GM12878 (cell line): ENCODE results near the gene RPL27A. TPM values are rescaled to one million over a fixed set of nuclear protein-coding genes. Genes with fewer than 3 reads are reported as not detected.

ENCODE experiments used
- BCL3 ChIP-seq: IDR thresholded peaks from 2 replicates; pipeline ENCODE4 v1.6.1; 2011; ENCODE audit warnings: borderline replicate concordance, low read depth, mild to moderate bottlenecking, moderate library complexity, low read length; ENCODE audit not compliant: insufficient read depth, poor library complexity, severe bottlenecking
- CHD4 ChIP-seq: fragments of 200-600 bp; sonication (generic); IDR thresholded peaks from 2 replicates; pipeline ENCODE4 v1.6.1; 2016; ENCODE audit warnings: mild to moderate bottlenecking
- GABPA ChIP-seq: IDR thresholded peaks from 2 replicates; pipeline ENCODE4 v1.6.1; 2014; ENCODE audit warnings: antibody characterized with exemption, low read depth, mild to moderate bottlenecking, inconsistent platforms
- IRF3 ChIP-seq: fragments of 450-650 bp; IDR thresholded peaks from 2 replicates; pipeline ENCODE4 v1.6.1; 2014; ENCODE audit warnings: mild to moderate bottlenecking
- KAT2A ChIP-seq: conservative IDR thresholded peaks from 2 replicates; pipeline ENCODE4 v1.6.1; 2011; ENCODE audit warnings: low read depth, low read length; ENCODE audit not compliant: control insufficient read depth
- MEF2A ChIP-seq: IDR thresholded peaks from 2 replicates; pipeline ENCODE4 v1.6.1; 2011; ENCODE audit warnings: low read depth, mild to moderate bottlenecking, low read length, moderate library complexity; ENCODE audit not compliant: insufficient read depth
- MEF2B ChIP-seq: fragments of 450-650 bp; IDR thresholded peaks from 2 replicates; pipeline ENCODE4 v1.6.1; 2018; ENCODE audit warnings: mild to moderate bottlenecking, moderate library complexity; ENCODE audit not compliant: partially characterized antibody, poor library complexity, severe bottlenecking
- MXI1 ChIP-seq: fragments of 150-350 bp; IDR thresholded peaks from 2 replicates; pipeline ENCODE4 v1.6.1; 2011; ENCODE audit warnings: low read depth, mild to moderate bottlenecking, inconsistent platforms, low read length, improper control_type of control experiment
- NRF1 ChIP-seq: conservative IDR thresholded peaks from 2 replicates; pipeline ENCODE4 v1.6.1; 2011; ENCODE audit warnings: mild to moderate bottlenecking, low read depth, low read length, improper control_type of control experiment
- PBX3 ChIP-seq: IDR thresholded peaks from 2 replicates; pipeline ENCODE4 v1.6.1; 2011; ENCODE audit warnings: mild to moderate bottlenecking, low read depth, low read length, moderate library complexity; ENCODE audit not compliant: insufficient replicate concordance
- REST ChIP-seq: IDR thresholded peaks from 2 replicates; pipeline ENCODE4 v1.6.1; 2012; ENCODE audit warnings: mild to moderate bottlenecking, low read depth, low read length
- RFX5 ChIP-seq: IDR thresholded peaks from 2 replicates; pipeline ENCODE4 v1.6.1; 2011; ENCODE audit warnings: low read depth, low read length, improper control_type of control experiment
- SIX5 ChIP-seq: IDR thresholded peaks from 2 replicates; pipeline ENCODE4 v1.6.1; 2011; ENCODE audit warnings: mild to moderate bottlenecking, low read depth, low read length, moderate library complexity; ENCODE audit not compliant: severe bottlenecking
- SREBF2 ChIP-seq: IDR thresholded peaks from 2 replicates; pipeline ENCODE4 v1.6.1; 2012; ENCODE audit warnings: mild to moderate bottlenecking, low read length
- TCF12 ChIP-seq: IDR thresholded peaks from 2 replicates; pipeline ENCODE4 v1.6.1; 2011; ENCODE audit warnings: low read depth, mild to moderate bottlenecking, low read length
- YBX1 ChIP-seq: fragments of 450-650 bp; IDR thresholded peaks from 2 replicates; pipeline ENCODE4 v1.6.1; 2016; ENCODE audit warnings: antibody characterized with exemption
- polyA plus RNA-seq, 11 experiments: library from polyadenylated mRNA; depleted of rRNA in 4 of 11; unstranded in 6 of 11; stranded (reverse) in 5 of 11; fragments of >200 nt; fragmentation: Nextera tagmentation in 4 of 11; fragmentation: Illumina TruSeq in 1 of 11; extraction: Ambion mirVana in 4 of 11; extraction: Trizol in 1 of 11; gene quantifications; 1 replicate in 1 of 11; 2 replicates in 10 of 11; pipeline versions ENCODE4 v1.2.1 to v1.2.3, GENCODE V29; 2011 to 2016; ENCODE audit warnings: inconsistent platforms in 2 of 11, missing spikeins in 2 of 11, low read depth in 1 of 11
- total RNA-seq, 4 experiments: library from RNA; depleted of rRNA in 3 of 4; stranded (reverse); fragments of >200 nt in 3 of 4; fragmentation: Illumina TruSeq in 1 of 4; extraction: Trizol in 1 of 4; gene quantifications; 2 replicates each; pipeline versions ENCODE4 v1.2.1 to v1.2.3, GENCODE V29; 2013 to 2021
- TF ChIP-seq, protein P1 (sequence below): fragments of 450-650 bp; formaldehyde crosslinking; IDR thresholded peaks from 2 replicates; pipeline ENCODE4 v1.4.0; 2020; ENCODE audit warnings: mild to moderate bottlenecking, moderate library complexity

RPL27A gene
- total and polyA plus RNA-seq, 10 of the 15 experiments (the other 5 are each of a cell fraction or from before 2014, with no cell fraction given): 978 to 4,776 (median 1,959) TPM

DNA sequence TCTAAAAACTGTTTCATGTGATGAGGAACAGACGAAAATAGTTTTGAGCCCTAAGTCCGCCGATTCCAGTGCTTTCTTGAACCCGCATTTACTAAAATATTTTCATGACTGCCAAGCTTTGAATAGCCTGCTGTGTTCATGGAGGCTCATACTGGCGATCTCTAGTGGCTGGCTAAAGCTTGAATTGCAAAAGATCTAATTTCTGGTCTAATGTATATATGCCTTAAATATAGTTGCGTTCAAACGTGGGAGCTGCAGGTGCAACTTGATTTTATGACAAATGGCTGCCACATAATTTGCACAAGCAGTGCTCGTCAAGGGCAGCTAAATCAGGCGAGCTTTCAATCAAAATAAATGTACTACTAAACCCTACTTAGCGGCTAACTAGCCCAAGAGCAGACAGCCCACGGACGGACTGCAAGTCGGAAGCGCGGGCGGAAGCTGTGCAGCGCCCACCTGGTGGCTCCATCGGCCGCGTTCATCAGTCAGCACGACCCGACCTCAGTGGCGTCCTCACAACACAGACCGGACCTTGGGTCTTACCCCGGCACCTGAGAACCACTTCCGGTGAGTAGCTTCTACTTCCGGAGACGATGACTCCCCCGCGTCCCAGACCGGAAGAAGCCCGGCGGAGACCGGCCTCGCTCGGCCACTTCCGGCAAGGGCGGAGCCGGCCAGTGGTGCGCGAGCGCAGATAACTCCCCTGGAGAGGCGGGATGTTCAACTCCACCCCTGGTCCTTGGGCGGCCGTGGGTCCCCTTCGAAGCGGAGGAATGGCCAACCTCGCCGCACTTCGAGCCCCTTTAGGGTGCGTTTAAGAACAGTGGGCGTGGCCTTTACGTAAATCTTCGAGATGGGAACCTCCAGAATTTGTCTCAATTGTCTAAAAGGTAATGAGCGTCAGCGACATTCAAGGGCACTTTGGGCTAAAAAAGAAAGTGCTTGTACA, 6.1 kb downstream of the RPL27A start (continued):
- TF ChIP-seq REST (0 out of 2 replicates have a peak, but pooled peaks have one; percentile 34), NRF1 (peak; percentile 64), BCL3 (peak; percentile 94), IRF3 (no peak), KAT2A (no peak), SIX5 (peak; percentile 55), MEF2A (no peak), YBX1 (no peak), GABPA (peak; percentile 99), CHD4 (no peak), MEF2B (no peak), RFX5 (no peak; the same call in 1 of the 2 replicates), TCF12 (peak; percentile 88), PBX3 (no peak), MXI1 (peak; percentile 98), SREBF2 (peak; percentile 74)
- TF ChIP-seq, protein P1, sequence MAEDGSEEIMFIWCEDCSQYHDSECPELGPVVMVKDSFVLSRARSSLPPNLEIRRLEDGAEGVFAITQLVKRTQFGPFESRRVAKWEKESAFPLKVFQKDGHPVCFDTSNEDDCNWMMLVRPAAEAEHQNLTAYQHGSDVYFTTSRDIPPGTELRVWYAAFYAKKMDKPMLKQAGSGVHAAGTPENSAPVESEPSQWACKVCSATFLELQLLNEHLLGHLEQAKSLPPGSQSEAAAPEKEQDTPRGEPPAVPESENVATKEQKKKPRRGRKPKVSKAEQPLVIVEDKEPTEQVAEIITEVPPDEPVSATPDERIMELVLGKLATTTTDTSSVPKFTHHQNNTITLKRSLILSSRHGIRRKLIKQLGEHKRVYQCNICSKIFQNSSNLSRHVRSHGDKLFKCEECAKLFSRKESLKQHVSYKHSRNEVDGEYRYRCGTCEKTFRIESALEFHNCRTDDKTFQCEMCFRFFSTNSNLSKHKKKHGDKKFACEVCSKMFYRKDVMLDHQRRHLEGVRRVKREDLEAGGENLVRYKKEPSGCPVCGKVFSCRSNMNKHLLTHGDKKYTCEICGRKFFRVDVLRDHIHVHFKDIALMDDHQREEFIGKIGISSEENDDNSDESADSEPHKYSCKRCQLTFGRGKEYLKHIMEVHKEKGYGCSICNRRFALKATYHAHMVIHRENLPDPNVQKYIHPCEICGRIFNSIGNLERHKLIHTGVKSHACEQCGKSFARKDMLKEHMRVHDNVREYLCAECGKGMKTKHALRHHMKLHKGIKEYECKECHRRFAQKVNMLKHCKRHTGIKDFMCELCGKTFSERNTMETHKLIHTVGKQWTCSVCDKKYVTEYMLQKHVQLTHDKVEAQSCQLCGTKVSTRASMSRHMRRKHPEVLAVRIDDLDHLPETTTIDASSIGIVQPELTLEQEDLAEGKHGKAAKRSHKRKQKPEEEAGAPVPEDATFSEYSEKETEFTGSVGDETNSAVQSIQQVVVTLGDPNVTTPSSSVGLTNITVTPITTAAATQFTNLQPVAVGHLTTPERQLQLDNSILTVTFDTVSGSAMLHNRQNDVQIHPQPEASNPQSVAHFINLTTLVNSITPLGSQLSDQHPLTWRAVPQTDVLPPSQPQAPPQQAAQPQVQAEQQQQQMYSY: no peak
